HepG2 (cell line): Measurements from ENCODE around the gene MDH2. TPM values are rescaled to one million over a fixed set of nuclear protein-coding genes. Genes with fewer than 3 reads are reported as not detected.

Experiments used
- FOSL2 ChIP-seq: sonication (generic); formaldehyde crosslinking; IDR thresholded peaks from 2 replicates; pipeline ENCODE4 v1.4.0; 2020; ENCODE audit warnings: missing genetic modification reagents
- MAZ ChIP-seq, 2 experiments: sonication (generic) in 1 of 2; formaldehyde crosslinking in 1 of 2; IDR thresholded peaks; 2 replicates each; pipeline versions ENCODE4 v1.5.0 to v1.6.1; 2012 to 2020; ENCODE audit warnings: low read depth in 2 of 2, mild to moderate bottlenecking in 2 of 2, borderline replicate concordance in 1 of 2, improper control_type of control experiment in 1 of 2, low read length in 1 of 2, missing genetic modification reagents in 1 of 2, moderate library complexity in 1 of 2
- RBFOX2 ChIP-seq: fragments of 200-400 bp; formaldehyde crosslinking; IDR thresholded peaks from 2 replicates; pipeline ENCODE4 v1.6.1; 2017; ENCODE audit warnings: low read depth, mild to moderate bottlenecking, low read length
- RORA ChIP-seq: sonication (generic); formaldehyde crosslinking; IDR thresholded peaks from 2 replicates; pipeline ENCODE4 v1.5.0; 2020; ENCODE audit warnings: mild to moderate bottlenecking, missing genetic modification reagents, moderate library complexity
- polyA plus RNA-seq, 8 experiments: library from polyadenylated mRNA; depleted of rRNA in 3 of 8; stranded (reverse) in 7 of 8; unstranded in 1 of 8; fragments of >200 nt; fragmentation: Illumina TruSeq in 4 of 8; extraction: Trizol in 4 of 8; gene quantifications; 2 replicates each; pipeline versions ENCODE4 v1.2.1 to v1.2.3, GENCODE V29; 2011 to 2016; ENCODE audit warnings: low read depth in 4 of 8, missing spikeins in 1 of 8, mixed read lengths in 1 of 8; ENCODE audit not compliant: insufficient read depth in 1 of 8
- total RNA-seq, 5 experiments: library from RNA; depleted of rRNA; stranded (reverse); fragments of >200 nt; fragmentation: Illumina TruSeq; extraction: Trizol; gene quantifications; 2 replicates each; pipeline ENCODE4 v1.2.3, GENCODE V29; 2016; ENCODE audit warnings: low read depth in 1 of 5
- TF ChIP-seq, protein P1 (sequence below): sonication (generic); formaldehyde crosslinking; IDR thresholded peaks from 2 replicates; pipeline ENCODE4 v1.4.0; 2020; ENCODE audit warnings: missing genetic modification reagents, borderline replicate concordance
- TF ChIP-seq, protein P2 (sequence below): sonication (generic); formaldehyde crosslinking; IDR thresholded peaks from 2 replicates; pipeline ENCODE4 v1.8.0; 2022; ENCODE audit warnings: mild to moderate bottlenecking, missing genetic modification reagents; ENCODE audit not compliant: insufficient replicate concordance
- TF ChIP-seq, protein P3 (sequence below): sonication (generic); formaldehyde crosslinking; IDR thresholded peaks from 2 replicates; pipeline ENCODE4 v1.5.1; 2020; ENCODE audit warnings: mild to moderate bottlenecking, moderate library complexity, missing genetic modification reagents
- TF ChIP-seq, protein P4 (sequence below), 2 experiments: sonication (generic) in 1 of 2; formaldehyde crosslinking in 1 of 2; IDR thresholded peaks; 2 replicates each; pipeline versions ENCODE4 v1.4.0 to v1.6.1; 2018 to 2020; ENCODE audit warnings: missing genetic modification reagents in 2 of 2, borderline replicate concordance in 1 of 2, low read depth in 1 of 2, mild to moderate bottlenecking in 1 of 2, missing biosample characterization in 1 of 2

MDH2 gene
- total and polyA plus RNA-seq, 2 of the 13 experiments (the other 11 are each of a cell fraction or from before 2014, with no cell fraction given): 81.4 to 90.3 TPM

DNA sequence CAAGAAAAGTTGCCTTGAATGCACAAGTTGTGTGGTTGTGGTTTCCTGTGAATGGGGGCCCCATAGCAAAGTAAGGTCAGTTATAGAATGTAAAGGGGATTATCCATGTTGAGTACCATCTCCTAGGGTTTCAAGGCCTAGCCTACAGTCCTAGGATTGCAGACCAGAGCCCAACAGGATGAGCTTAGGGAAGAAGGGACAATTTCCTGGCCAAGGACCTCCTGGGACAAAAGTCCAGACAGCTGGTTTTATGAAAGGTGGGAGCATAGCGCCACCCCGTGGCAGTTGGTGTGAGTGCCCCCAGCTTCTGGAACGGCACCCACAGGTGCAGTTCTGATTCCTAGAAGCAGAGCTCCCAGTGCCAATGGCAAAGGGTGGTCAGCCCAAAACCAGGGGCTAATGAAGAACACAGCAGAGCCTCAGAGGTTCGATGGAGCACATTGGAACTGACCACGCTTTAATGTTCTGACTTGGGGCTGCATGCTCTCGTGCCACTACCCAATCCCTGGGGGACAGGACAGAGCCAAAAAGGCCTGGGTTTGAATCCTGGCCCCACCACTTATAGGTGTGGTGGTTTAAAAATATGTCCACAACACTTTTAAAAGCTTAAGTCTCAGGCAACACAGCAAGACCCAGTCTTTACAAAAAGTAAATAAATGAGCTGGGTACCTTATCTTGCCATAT lies 27.7 kb upstream of the MDH2 start (continued):
- TF ChIP-seq, protein P1, sequence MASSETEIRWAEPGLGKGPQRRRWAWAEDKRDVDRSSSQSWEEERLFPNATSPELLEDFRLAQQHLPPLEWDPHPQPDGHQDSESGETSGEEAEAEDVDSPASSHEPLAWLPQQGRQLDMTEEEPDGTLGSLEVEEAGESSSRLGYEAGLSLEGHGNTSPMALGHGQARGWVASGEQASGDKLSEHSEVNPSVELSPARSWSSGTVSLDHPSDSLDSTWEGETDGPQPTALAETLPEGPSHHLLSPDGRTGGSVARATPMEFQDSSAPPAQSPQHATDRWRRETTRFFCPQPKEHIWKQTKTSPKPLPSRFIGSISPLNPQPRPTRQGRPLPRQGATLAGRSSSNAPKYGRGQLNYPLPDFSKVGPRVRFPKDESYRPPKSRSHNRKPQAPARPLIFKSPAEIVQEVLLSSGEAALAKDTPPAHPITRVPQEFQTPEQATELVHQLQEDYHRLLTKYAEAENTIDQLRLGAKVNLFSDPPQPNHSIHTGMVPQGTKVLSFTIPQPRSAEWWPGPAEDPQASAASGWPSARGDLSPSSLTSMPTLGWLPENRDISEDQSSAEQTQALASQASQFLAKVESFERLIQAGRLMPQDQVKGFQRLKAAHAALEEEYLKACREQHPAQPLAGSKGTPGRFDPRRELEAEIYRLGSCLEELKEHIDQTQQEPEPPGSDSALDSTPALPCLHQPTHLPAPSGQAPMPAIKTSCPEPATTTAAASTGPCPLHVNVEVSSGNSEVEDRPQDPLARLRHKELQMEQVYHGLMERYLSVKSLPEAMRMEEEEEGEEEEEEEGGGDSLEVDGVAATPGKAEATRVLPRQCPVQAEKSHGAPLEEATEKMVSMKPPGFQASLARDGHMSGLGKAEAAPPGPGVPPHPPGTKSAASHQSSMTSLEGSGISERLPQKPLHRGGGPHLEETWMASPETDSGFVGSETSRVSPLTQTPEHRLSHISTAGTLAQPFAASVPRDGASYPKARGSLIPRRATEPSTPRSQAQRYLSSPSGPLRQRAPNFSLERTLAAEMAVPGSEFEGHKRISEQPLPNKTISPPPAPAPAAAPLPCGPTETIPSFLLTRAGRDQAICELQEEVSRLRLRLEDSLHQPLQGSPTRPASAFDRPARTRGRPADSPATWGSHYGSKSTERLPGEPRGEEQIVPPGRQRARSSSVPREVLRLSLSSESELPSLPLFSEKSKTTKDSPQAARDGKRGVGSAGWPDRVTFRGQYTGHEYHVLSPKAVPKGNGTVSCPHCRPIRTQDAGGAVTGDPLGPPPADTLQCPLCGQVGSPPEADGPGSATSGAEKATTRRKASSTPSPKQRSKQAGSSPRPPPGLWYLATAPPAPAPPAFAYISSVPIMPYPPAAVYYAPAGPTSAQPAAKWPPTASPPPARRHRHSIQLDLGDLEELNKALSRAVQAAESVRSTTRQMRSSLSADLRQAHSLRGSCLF (CRISPR knock-in tag): no peak
- TF ChIP-seq MAZ (IDR thresholded peaks at IDR 0.05; ENCODE audit: borderline replicate concordance, low read depth, low read length) (no peak), MAZ (CRISPR knock-in tag; IDR thresholded peaks at IDR 0.05; ENCODE audit: low read depth) (peak; percentile 52; the same call in 1 of the 2 replicates), RORA (no peak), FOSL2 (CRISPR knock-in tag) (0 out of 2 replicates have a peak, but pooled peaks have one; percentile 10), RBFOX2 (no peak)
- TF ChIP-seq, protein P2, sequence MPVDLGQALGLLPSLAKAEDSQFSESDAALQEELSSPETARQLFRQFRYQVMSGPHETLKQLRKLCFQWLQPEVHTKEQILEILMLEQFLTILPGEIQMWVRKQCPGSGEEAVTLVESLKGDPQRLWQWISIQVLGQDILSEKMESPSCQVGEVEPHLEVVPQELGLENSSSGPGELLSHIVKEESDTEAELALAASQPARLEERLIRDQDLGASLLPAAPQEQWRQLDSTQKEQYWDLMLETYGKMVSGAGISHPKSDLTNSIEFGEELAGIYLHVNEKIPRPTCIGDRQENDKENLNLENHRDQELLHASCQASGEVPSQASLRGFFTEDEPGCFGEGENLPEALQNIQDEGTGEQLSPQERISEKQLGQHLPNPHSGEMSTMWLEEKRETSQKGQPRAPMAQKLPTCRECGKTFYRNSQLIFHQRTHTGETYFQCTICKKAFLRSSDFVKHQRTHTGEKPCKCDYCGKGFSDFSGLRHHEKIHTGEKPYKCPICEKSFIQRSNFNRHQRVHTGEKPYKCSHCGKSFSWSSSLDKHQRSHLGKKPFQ (CRISPR knock-in tag): no peak
- TF ChIP-seq, protein P3, sequence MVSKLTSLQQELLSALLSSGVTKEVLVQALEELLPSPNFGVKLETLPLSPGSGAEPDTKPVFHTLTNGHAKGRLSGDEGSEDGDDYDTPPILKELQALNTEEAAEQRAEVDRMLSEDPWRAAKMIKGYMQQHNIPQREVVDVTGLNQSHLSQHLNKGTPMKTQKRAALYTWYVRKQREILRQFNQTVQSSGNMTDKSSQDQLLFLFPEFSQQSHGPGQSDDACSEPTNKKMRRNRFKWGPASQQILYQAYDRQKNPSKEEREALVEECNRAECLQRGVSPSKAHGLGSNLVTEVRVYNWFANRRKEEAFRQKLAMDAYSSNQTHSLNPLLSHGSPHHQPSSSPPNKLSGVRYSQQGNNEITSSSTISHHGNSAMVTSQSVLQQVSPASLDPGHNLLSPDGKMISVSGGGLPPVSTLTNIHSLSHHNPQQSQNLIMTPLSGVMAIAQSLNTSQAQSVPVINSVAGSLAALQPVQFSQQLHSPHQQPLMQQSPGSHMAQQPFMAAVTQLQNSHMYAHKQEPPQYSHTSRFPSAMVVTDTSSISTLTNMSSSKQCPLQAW: peak; percentile 82; the same call in 1 of the 2 replicates
- TF ChIP-seq, protein P4, sequence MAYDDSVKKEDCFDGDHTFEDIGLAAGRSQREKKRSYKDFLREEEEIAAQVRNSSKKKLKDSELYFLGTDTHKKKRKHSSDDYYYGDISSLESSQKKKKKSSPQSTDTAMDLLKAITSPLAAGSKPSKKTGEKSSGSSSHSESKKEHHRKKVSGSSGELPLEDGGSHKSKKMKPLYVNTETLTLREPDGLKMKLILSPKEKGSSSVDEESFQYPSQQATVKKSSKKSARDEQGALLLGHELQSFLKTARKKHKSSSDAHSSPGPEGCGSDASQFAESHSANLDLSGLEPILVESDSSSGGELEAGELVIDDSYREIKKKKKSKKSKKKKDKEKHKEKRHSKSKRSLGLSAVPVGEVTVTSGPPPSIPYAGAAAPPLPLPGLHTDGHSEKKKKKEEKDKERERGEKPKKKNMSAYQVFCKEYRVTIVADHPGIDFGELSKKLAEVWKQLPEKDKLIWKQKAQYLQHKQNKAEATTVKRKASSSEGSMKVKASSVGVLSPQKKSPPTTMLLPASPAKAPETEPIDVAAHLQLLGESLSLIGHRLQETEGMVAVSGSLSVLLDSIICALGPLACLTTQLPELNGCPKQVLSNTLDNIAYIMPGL (CRISPR knock-in tag; IDR thresholded peaks at IDR 0.05; ENCODE audit: borderline replicate concordance in 1 of 2, low read depth in 1 of 2): 0 out of 4 replicates have a peak, but pooled peaks of 1 of the 2 experiments have one; percentile 58
